OCI-LY1 (cell line): ENCODE results near the gene DNAAF9.

Source experiments
- EZH2 ChIP-seq: fragments of 200-600 bp; sonication (generic), shearing (Covaris generic); IDR thresholded peaks from 2 replicates; pipeline ENCODE4 v1.8.0; 2017; ENCODE audit warnings: borderline replicate concordance, mixed run types, mild to moderate bottlenecking, antibody characterized with exemption, low read length, moderate library complexity, mixed read lengths
- TF ChIP-seq, protein P1 (sequence below): fragments of 200-600 bp; sonication (generic), shearing (Covaris generic); IDR thresholded peaks from 2 replicates; pipeline ENCODE4 v1.5.1; 2017; ENCODE audit warnings: mild to moderate bottlenecking, antibody characterized with exemption, low read length, moderate library complexity, mixed read lengths

DNA sequence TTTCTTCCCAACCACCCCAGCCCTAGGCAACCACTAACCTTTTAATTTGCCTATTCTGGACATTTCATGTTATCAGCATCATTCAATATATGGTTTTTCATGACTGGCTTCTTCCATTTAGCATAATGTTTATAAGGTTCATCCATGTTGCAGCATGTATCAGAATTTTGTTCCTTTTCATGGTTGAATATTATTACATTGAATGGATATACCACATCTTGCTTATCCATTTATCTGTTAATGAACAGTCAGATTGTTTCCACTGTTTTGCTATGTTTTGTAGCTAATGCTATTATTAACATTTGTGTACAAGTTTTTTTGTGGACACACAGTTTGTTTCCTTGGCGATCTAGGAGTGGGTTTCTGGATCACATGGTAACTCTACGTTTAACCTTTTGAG, 3.0 kb upstream of the DNAAF9 start:
- TF ChIP-seq, protein P1, sequence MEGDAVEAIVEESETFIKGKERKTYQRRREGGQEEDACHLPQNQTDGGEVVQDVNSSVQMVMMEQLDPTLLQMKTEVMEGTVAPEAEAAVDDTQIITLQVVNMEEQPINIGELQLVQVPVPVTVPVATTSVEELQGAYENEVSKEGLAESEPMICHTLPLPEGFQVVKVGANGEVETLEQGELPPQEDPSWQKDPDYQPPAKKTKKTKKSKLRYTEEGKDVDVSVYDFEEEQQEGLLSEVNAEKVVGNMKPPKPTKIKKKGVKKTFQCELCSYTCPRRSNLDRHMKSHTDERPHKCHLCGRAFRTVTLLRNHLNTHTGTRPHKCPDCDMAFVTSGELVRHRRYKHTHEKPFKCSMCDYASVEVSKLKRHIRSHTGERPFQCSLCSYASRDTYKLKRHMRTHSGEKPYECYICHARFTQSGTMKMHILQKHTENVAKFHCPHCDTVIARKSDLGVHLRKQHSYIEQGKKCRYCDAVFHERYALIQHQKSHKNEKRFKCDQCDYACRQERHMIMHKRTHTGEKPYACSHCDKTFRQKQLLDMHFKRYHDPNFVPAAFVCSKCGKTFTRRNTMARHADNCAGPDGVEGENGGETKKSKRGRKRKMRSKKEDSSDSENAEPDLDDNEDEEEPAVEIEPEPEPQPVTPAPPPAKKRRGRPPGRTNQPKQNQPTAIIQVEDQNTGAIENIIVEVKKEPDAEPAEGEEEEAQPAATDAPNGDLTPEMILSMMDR: no peak
- no peak for TF ChIP-seq EZH2
